HepG2 (cell line): ENCODE results near the gene BIN1. TPM values are rescaled to one million over a fixed set of nuclear protein-coding genes. Genes with fewer than 3 reads are reported as not detected.

Source experiments
- ATAC-seq: fragments of 200-7000 bp; cut with Tn5 transposase; 3 replicates; pipeline ENCODE4 v1.9.1; 2020; ENCODE audit warnings: mild to moderate bottlenecking, moderate library complexity
- BruUV-seq: library from RNA; stranded (reverse); fragments of 400-500 nt; replicated peaks from 2 replicates; lab custom pipeline; 2021; lab: Mats Ljungman, UMichigan
- CTCF ChIA-PET: fragments of 300-600 bp; formaldehyde crosslinking; extraction: SDS; loops from one replicate; lab custom pipeline; 2021; ENCODE audit warnings: low total read pairs, inconsistent platforms, low intra/inter-chr PET ratio; lab: Yijun Ruan, JAX
- POLR2A ChIA-PET: fragments of 350-600 bp; sonication (Branson Sonifier 250); formaldehyde crosslinking; loops from one replicate; lab custom pipeline; 2020; ENCODE audit warnings: antibody characterized with exemption, inconsistent platforms; lab: Yijun Ruan, JAX
- DNase-seq: peaks from one replicate; pipeline ENCODE4 v3.0.0-alpha.2; 2015; ENCODE audit warnings: low spot score
- FAIRE-seq: peaks from 3 replicates; lab custom pipeline; 2011; peaks lifted over from hg19 to GRCh38; lab: Jason Lieb, UNC
- H2AFZ ChIP-seq: one replicate; pipeline ENCODE4 v1.6.1; 2011; ENCODE audit warnings: low read length, inconsistent platforms
- H3K27ac ChIP-seq: fragments of 300-600 bp; 3 replicates; pipeline ENCODE4 v1.8.0; 2011; ENCODE audit warnings: mixed run types, mild to moderate bottlenecking, mixed read lengths, low read length, inconsistent platforms; ENCODE audit not compliant: insufficient read depth; ENCODE audit errors: extremely low read length
- H3K27me3 ChIP-seq, 2 experiments: fragments of 200-600 bp in 1 of 2; 2 replicates in 1 of 2; 3 replicates in 1 of 2; pipeline versions ENCODE4 v1.6.0 to v1.8.0; 2011; ENCODE audit warnings: low read length in 2 of 2, mild to moderate bottlenecking in 2 of 2, moderate library complexity in 2 of 2, inconsistent platforms in 1 of 2; ENCODE audit not compliant: insufficient read depth in 2 of 2, control insufficient read depth in 1 of 2
- H3K36me3 ChIP-seq, 2 experiments: fragments of 200-600 bp in 1 of 2; replicated peaks in 1 of 2; 2 replicates in 1 of 2; 3 replicates in 1 of 2; pipeline versions ENCODE4 v1.5.1 to v1.8.0; 2011; ENCODE audit warnings: low read length in 2 of 2, inconsistent platforms in 1 of 2; ENCODE audit not compliant: insufficient read depth in 2 of 2, control insufficient read depth in 1 of 2
- H3K4me1 ChIP-seq: 2 replicates; pipeline ENCODE4 v1.5.1; 2012; ENCODE audit warnings: low read length, inconsistent platforms; ENCODE audit not compliant: insufficient read depth
- H3K4me2 ChIP-seq: 2 replicates; pipeline ENCODE4 v1.6.0; 2011; ENCODE audit warnings: low read depth, low read length, inconsistent platforms
- H3K4me3 ChIP-seq, 3 experiments: fragments of 200-600 bp in 1 of 3; sonication (generic), shearing (Covaris generic) in 1 of 3; replicated peaks in 1 of 3; 2 replicates each; pipeline ENCODE4 v1.5.1; 2011 to 2016; ENCODE audit warnings: low read length in 3 of 3, inconsistent platforms in 2 of 3, low read depth in 2 of 3, mild to moderate bottlenecking in 2 of 3, control low read depth in 1 of 3, mixed read lengths in 1 of 3; ENCODE audit not compliant: insufficient read depth in 1 of 3
- H3K79me2 ChIP-seq: one replicate; pipeline ENCODE4 v1.6.1; 2011; ENCODE audit warnings: low read length, inconsistent platforms; ENCODE audit not compliant: insufficient read depth
- H3K9ac ChIP-seq: 2 replicates; pipeline ENCODE4 v1.6.0; 2011; ENCODE audit warnings: mild to moderate bottlenecking, low read depth, low read length, inconsistent platforms; ENCODE audit not compliant: insufficient read depth
- H3K9me3 ChIP-seq: 2 replicates; pipeline ENCODE4 v1.5.1; 2012; ENCODE audit warnings: mild to moderate bottlenecking, low read length
- H4K20me1 ChIP-seq: 2 replicates; pipeline ENCODE4 v1.6.0; 2011; ENCODE audit warnings: inconsistent platforms, mild to moderate bottlenecking, low read length, moderate library complexity; ENCODE audit not compliant: insufficient read depth
- ATF1 ChIP-seq: IDR thresholded peaks from 2 replicates; pipeline ENCODE4 v1.6.1; 2016; ENCODE audit warnings: mild to moderate bottlenecking, control low read depth
- FOXM1 ChIP-seq: sonication (generic); formaldehyde crosslinking; IDR thresholded peaks from 2 replicates; pipeline ENCODE4 v1.5.0; 2020; ENCODE audit warnings: missing genetic modification reagents
- KMT2A ChIP-seq: sonication (generic); formaldehyde crosslinking; IDR thresholded peaks from 2 replicates; pipeline ENCODE4 v1.4.0; 2020; ENCODE audit warnings: missing genetic modification reagents
- NFIB ChIP-seq: sonication (generic); formaldehyde crosslinking; IDR thresholded peaks from 2 replicates; pipeline ENCODE4 v1.9.0; 2021; ENCODE audit warnings: missing genetic modification reagents, mild to moderate bottlenecking, borderline replicate concordance
- NR2F1 ChIP-seq, 2 experiments: fragments of 450-650 bp in 1 of 2; formaldehyde crosslinking in 1 of 2; IDR thresholded peaks; 2 replicates each; pipeline versions ENCODE4 v1.5.0 to v1.6.1; 2016 to 2020; ENCODE audit warnings: mild to moderate bottlenecking in 1 of 2, missing compliant biosample characterization in 1 of 2, missing genetic modification reagents in 1 of 2, moderate library complexity in 1 of 2
- NR2F6 ChIP-seq, 2 experiments: IDR thresholded peaks; 2 replicates each; pipeline ENCODE4 v1.6.1; 2016; ENCODE audit warnings: antibody characterized with exemption in 1 of 2, mild to moderate bottlenecking in 1 of 2
- POLR2G ChIP-seq: fragments of 200-400 bp; formaldehyde crosslinking; IDR thresholded peaks from 2 replicates; pipeline ENCODE4 v1.6.1; 2018; ENCODE audit warnings: mild to moderate bottlenecking, low read depth, low read length, moderate library complexity
- RFX3 ChIP-seq: IDR thresholded peaks from 2 replicates; pipeline ENCODE4 v1.6.1; 2016; ENCODE audit warnings: missing biosample characterization, missing genetic modification reagents
- SETDB1 ChIP-seq: sonication (generic); formaldehyde crosslinking; IDR thresholded peaks from 2 replicates; pipeline ENCODE4 v1.5.1; 2020; ENCODE audit warnings: missing genetic modification reagents, mild to moderate bottlenecking, borderline replicate concordance
- YY1 ChIP-seq: IDR thresholded peaks from 2 replicates; pipeline ENCODE4 v1.6.1; 2011; ENCODE audit warnings: low read length, low read depth, moderate library complexity, mild to moderate bottlenecking; ENCODE audit not compliant: insufficient read depth, insufficient replicate concordance
- ZHX1 ChIP-seq: sonication (generic); formaldehyde crosslinking; IDR thresholded peaks from 2 replicates; pipeline ENCODE4 v1.8.1; 2022; ENCODE audit warnings: low read depth, mild to moderate bottlenecking, missing genetic modification reagents
- WGBS: methylation state at CpG from one replicate; pipeline ENCODE4 v1.1.6; 2017; ENCODE audit warnings: low lambda C conversion rate; 5-methylcytosine and 5-hydroxymethylcytosine counted together
- in situ Hi-C: cut with HindIII; loops from 2 replicates; pipeline ENCODE4 v1.10.0; 2017; ENCODE audit warnings: low pct_unique_long_range_greater_than_20kb; ENCODE audit not compliant: extremely low pct_ligation_motif_present
- intact Hi-C: fragments of 100-400 bp; cut with micrococcal nuclease; formaldehyde crosslinking; loops from one replicate; pipeline ENCODE4 v1.10.0; 2022; ENCODE audit not compliant: unreplicated experiment
- polyA plus RNA-seq, 8 experiments: library from polyadenylated mRNA; depleted of rRNA in 3 of 8; stranded (reverse) in 7 of 8; unstranded in 1 of 8; fragments of >200 nt; fragmentation: Illumina TruSeq in 4 of 8; extraction: Trizol in 4 of 8; gene quantifications; 2 replicates each; pipeline versions ENCODE4 v1.2.1 to v1.2.3, GENCODE V29; 2011 to 2016; ENCODE audit warnings: low read depth in 4 of 8, missing spikeins in 1 of 8, mixed read lengths in 1 of 8; ENCODE audit not compliant: insufficient read depth in 1 of 8
- total RNA-seq, 5 experiments: library from RNA; depleted of rRNA; stranded (reverse); fragments of >200 nt; fragmentation: Illumina TruSeq; extraction: Trizol; gene quantifications; 2 replicates each; pipeline ENCODE4 v1.2.3, GENCODE V29; 2016; ENCODE audit warnings: low read depth in 1 of 5

Gene BIN1
- total and polyA plus RNA-seq, 2 of the 13 experiments (the other 11 are each of a cell fraction or from before 2014, with no cell fraction given) = 0.93 to 1.2 TPM

GRCh38 chr2:127084611-127085316, 22.2 kb downstream of the BIN1 start:
- in situ Hi-C loops (no loop called here), intact Hi-C loops (no loop called here)
- CTCF ChIA-PET = no interaction called here
- no peaks in the 10 kb centered on the region for H3K36me3 ChIP-seq
- DNase-seq (no peak), ATAC-seq (no peak)
- 45% methylated on average over 12 of the region's 12 CpGs for WGBS
- no peaks in the 10 kb centered on the region for H3K9me3 ChIP-seq
- H3K4me3 ChIP-seq = no peak overlapping the region
- POLR2A ChIA-PET = no interaction called here
- no peak overlapping the region for H3K27ac ChIP-seq
- H3K27me3 ChIP-seq = peaks cover 4 to 28% of the 10 kb centered on the region in 2 experiments; a peak in 3 of 5 replicates
- H3K79me2 ChIP-seq = no peaks in the 10 kb centered on the region
- TF ChIP-seq ATF1 (CRISPR knock-in tag) (no peak), NFIB (CRISPR knock-in tag) (no peak), RFX3 (CRISPR knock-in tag) (no peak), FOXM1 (CRISPR knock-in tag) (no peak), KMT2A (CRISPR knock-in tag) (no peak), SETDB1 (no peak), NR2F6 (IDR thresholded peaks at IDR 0.05) (no peak), NR2F6 (CRISPR knock-in tag; IDR thresholded peaks at IDR 0.05) (no peak), ZHX1 (CRISPR knock-in tag) (no peak), NR2F1 (CRISPR knock-in tag; IDR thresholded peaks at IDR 0.05) (no peak), YY1 (no peak), POLR2G (no peak)
- TF ChIP-seq, all 625 proteins: peak for 0
- peaks cover 26% of the 10 kb centered on the region for H3K4me1 ChIP-seq
- no TSS peak for BruUV-seq
- H2AFZ ChIP-seq = no peak overlapping the region
- H4K20me1 ChIP-seq = no peaks in the 10 kb centered on the region
- FAIRE-seq = no peak
- H3K4me2 ChIP-seq = no peak overlapping the region
- H3K9ac ChIP-seq = no peak overlapping the region
